Amniotic epithelial cell (primary cell): ENCODE results near the gene TNN.
A peak's percentile ranks its signal among the peaks of the same experiment; 100 is the strongest.
"Not testable (repeated sequence)": the region's sequence is repeated elsewhere in the genome, so short reads cannot be mapped to it uniquely, and the experiment has no call there.

Source experiments
- DNase-seq: peaks from one replicate; pipeline ENCODE4 v3.0.0-alpha.2; 2010; ENCODE audit warnings: low read depth

Gene TNN, protein sequence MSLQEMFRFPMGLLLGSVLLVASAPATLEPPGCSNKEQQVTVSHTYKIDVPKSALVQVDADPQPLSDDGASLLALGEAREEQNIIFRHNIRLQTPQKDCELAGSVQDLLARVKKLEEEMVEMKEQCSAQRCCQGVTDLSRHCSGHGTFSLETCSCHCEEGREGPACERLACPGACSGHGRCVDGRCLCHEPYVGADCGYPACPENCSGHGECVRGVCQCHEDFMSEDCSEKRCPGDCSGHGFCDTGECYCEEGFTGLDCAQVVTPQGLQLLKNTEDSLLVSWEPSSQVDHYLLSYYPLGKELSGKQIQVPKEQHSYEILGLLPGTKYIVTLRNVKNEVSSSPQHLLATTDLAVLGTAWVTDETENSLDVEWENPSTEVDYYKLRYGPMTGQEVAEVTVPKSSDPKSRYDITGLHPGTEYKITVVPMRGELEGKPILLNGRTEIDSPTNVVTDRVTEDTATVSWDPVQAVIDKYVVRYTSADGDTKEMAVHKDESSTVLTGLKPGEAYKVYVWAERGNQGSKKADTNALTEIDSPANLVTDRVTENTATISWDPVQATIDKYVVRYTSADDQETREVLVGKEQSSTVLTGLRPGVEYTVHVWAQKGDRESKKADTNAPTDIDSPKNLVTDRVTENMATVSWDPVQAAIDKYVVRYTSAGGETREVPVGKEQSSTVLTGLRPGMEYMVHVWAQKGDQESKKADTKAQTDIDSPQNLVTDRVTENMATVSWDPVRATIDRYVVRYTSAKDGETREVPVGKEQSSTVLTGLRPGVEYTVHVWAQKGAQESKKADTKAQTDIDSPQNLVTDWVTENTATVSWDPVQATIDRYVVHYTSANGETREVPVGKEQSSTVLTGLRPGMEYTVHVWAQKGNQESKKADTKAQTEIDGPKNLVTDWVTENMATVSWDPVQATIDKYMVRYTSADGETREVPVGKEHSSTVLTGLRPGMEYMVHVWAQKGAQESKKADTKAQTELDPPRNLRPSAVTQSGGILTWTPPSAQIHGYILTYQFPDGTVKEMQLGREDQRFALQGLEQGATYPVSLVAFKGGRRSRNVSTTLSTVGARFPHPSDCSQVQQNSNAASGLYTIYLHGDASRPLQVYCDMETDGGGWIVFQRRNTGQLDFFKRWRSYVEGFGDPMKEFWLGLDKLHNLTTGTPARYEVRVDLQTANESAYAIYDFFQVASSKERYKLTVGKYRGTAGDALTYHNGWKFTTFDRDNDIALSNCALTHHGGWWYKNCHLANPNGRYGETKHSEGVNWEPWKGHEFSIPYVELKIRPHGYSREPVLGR (N-terminal part only)

DNA sequence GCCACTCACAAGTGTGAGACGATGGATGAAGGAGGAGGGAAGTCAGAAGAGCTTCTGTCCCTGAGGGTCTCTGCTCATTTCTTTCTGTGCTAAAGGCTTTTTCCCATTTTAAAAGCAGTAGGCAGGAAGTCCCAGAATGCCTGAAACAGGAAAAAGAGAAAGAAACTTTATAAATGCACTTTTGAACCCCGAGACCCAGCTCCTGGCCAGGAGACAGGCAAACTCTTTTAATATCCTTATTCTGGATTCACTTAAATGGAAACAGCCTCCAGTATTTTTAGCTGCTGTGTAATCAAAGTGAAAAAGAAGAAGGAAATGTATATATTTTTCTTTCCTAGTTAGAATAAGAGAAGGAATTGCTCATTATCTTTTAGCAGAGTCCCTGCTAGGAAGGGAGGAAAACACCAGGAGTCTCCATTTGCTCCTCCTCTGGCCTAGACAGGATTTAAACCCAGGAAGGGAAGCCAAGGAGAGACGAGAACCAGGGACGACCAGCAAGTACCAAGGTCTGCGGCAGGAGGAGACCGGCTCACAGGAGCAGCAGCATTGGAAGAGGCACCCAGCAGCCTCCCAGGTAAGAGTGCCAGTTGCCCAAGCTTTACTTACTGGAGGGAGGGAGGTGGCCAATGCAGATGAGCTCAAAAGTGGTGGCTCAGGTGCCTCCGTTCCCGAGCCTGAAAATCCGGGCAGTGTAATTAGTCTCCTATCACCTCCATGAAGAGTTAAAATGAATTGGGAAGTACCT is at the start of gene TNN:
TNN (plus strand) TSS at position 472 of the 745 bp plus-strand sequence. CDS start 9,586 bp downstream, outside the sequence.
- no peak for DNase-seq

- DNase-seq: no peak
Measured at GRCh38 chr1:175019524-175019923, 48.1 kb upstream of the TNN start.

DNA sequence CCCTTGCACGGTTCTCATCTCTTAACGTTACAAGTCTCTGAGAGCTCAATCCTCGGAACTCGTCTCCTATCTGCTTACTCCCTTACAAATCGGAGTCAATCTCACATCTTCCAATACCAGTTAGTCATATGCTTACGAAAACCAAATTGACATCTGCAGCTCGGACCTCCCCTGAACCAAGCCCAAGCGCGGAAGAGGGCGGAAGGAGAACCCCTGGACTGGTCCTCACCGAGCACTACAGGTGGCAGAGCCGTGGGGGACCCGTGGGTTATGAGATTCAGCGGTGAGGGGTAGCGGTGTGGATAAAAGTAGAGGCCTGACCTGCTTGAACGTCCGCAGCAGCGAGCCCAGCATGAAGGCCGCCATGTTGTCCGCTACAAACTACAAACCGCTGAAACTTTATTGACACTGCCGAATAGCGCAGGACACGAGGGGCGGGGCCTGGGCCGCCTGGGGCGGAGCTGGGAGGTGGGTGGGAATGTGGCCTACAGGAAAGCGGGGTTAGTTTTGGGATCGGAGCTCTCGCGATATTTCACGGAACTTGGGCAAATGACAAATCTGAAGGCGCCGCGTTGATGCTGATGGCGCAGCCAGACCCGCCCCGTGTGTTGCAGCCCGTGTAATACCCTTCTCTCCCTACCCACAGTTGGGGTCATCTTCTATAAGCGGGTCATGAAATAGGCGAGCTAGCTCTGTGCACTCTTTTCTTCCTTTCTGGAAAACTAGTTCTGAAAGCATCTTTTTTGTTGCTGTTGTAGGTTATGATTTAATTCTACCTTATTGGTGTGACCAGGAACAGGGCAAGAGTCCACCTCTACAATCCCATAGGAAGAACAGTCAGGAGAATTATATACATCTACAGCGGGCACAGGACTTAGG is 44.4 kb upstream of the TNN start, which contains the start of gene MRPS14:
MRPS14 (minus strand) TSS at position 383 of the 879 bp plus-strand sequence; CDS start at position 366, 17 bp downstream.
- DNase-seq: peak; percentile 98

- not testable (repeated sequence) for DNase-seq
Measured at GRCh38 chr1:175023922-175024242, 43.8 kb upstream of the TNN start.

- DNase-seq: no peak
Measured at GRCh38 chr1:175024773-175025172, 42.9 kb upstream of the TNN start.

GRCh38 chr1:175033953-175034352 is 33.7 kb upstream of the TNN start:
- no peak for DNase-seq

DNA sequence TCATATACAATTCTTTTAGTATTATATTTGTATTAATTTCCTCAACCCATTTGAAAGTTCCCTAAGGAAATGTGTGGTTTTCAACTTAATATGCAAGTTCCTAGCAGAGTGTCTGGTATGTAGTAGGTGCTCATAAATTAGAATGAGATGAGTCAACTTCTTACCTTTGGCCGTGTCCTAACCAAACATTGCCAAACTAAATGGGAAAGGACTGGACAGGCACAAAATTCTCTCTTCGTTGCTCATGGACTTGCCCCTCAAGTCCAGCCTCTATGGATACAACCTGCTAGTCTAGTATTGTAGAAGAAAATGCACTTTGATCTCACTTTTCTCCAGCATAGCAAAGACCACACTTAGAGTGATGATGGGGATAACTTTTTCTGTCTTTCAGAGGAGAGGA is 32.9 kb upstream of the TNN start:
- no peak for DNase-seq

DNA sequence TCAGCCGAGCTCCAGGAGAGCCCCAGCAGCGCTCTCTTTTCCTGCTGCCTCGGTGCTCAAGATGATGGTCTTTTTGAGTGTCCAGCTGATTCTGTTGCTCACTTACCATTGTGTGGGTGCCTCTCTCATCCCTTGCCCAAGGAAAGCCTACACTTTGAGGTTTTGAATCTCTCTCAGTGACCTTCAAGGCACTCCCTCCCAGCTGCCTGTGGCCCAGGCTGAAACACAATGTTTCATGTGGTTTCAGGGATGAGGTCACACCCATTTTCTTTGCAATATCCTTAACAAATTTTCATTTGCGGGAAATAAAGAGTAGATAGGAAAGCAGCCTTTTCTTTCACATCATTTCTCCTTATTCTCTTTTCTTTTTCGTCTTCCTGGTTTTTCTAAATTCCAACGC is 31.8 kb upstream of the TNN start:
- peak; percentile 20 for DNase-seq

GRCh38 chr1:175036476-175036875 is 31.2 kb upstream of the TNN start:
- DNase-seq: no peak

DNA sequence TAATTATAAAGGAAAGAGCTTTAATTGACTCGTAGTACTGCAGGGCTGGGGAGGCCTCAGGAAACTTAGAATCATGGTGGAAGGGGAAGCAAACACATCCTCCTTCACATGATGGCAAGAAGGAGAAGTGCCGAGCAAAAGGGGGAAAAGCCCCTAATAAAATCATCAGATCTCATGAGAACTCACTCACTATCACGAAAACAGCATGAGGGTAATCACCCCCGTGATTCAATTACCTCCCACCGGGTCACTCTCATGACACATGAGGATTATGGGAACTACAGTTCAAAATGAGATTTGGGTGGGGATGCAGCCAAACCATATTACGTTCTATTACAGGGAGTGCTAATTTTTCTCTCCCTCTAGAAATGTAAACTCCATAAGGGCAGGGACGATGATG is 30.2 kb upstream of the TNN start:
- no peak for DNase-seq

DNA sequence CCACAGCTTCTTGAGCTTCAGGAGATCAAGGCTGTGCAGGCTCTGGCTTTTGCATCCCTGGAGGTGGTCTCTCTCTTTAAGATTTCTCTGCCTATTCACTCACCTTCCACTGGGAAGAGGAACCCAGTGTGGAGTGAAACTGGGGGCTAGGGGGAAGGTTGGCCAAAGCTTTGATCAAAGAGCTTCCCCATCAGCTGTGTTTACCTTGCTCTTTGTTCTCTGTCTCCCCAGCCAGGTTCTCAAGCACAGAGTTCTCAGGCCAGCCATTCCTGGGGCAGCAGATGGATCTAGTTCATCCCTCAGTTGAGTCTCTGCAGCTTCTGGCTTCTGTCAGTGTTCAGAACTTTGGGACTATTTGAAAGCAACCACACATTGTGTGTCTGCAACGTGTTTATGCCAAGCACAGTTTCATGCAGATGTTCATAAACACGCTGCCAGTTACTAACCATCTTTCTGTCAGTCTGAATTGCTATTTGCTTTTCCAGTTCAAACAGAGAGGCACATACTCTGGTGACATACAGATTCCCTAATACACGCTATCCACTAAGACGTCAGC is 27.2 kb upstream of the TNN start:
- no peak for DNase-seq

DNA sequence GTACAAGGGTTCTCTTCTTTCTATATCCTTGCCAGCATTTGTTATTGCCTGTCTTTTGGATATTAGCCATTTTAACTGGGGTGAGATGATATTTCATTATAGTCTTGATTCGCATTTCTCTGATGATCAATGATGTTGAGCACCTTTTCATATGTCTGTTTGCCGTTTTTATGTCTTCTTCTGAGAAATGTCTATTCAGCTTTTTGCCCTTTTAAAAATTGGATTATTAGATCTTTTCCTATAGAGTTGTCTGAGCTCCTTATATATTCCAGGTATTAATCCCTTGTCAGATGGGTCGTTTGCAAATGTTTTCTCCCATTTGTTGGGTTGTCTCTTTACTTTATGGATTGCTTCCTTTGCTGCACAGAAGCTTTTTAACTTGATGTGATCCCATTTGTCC is 25.0 kb upstream of the TNN start:
- DNase-seq: no peak

DNA sequence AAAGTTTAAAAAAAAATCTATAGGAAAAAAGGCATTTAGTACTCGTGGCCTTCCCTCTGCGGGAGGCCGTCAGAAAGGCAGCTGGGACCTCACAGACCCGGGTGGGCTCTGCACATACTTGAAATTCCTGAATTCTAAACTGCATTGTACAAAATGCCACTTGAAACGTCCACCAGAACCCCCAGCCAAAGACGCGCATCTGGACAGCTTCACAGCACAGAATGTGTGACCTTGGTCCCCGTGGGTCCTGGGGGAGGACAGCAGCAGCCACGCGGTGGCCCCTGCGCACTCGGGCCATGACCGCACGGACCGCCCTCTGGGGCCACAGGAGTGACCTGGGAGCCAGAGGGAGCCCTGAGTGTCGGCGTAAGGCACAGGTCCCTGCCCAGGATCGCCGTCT is 23.8 kb upstream of the TNN start:
- DNase-seq: no peak

GRCh38 chr1:175044591-175044990 is 23.0 kb upstream of the TNN start:
- not testable (repeated sequence) for DNase-seq

DNA sequence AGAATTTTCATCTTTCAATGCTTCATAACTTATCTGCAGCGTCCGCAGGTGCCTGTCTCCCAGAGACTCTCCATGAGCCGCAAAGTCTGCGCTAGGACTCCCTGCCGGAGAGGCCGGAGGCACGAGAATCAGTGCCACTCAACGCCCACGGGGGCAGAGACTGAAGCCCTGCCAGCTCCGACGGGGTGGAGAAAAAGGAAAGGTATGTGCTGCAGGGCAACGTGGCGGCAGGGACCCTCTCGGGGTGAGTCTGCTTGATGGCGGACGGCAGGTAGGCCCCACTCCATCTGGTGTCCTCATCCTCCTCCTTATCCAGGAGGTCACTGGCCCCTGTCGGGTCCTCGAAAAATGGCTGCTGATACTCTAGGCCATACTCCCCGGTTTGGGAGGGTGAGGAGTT is 22.5 kb upstream of the TNN start:
- DNase-seq: no peak

DNA sequence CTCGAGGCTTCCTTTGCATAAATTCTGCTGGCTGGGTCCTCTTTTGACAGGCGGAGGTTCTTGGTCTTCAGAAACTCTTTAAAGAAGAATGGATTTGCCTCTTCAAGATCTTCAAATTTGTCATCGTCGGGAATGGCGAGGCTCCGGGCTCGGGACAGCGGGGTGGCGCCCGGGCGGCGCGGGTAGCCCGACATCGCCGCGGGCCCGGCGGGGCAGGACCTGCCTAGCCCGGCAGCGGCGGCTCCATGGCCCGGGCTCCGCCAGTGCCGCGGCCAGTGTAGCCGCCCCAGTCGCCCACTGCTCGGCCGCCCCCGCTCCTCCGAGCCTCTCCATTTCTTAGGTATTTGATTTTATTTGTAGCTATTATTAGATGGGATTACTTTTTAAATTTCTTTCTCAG is 22.1 kb upstream of the TNN start:
- DNase-seq: no peak

GRCh38 chr1:175050992-175051391 is 16.6 kb upstream of the TNN start:
- DNase-seq: no peak

GRCh38 chr1:175054736-175055135 is 12.9 kb upstream of the TNN start:
- DNase-seq: no peak

GRCh38 chr1:175062339-175062738 is 5.3 kb upstream of the TNN start:
- DNase-seq: no peak

- DNase-seq: no peak
Measured at GRCh38 chr1:175062858-175063257, 4.8 kb upstream of the TNN start.
